Measurements from ENCODE around the gene EXOC6B.

DNA sequence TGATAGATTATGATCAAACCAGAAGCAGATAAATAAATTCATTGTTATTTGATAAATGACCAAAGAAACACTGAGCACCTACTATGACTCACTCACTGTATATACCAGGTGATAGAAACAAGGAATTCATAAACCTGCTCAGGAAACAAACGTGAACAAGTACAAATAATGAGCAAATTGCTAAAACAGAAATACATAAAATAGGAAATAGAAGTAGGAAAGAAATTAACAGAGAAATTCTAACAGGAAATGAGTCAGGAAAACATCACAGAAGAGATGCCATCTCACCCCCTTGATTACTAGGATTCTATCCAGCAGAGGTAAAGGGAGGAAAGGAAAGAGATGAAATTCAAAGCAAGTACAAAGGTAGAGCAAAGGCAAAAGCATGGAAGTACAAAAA lies 31.3 kb downstream of the EXOC6B start:
- no peak for TF ChIP-seq SUZ12 (IDR thresholded peaks at IDR 0.05; ENCODE audit: extremely low read depth, insufficient read depth, insufficient read length)
- no peak for TF ChIP-seq ZNF274 (IDR thresholded peaks at IDR 0.05; ENCODE audit: low read depth, low read length)
- TF ChIP-seq YY1 (IDR thresholded peaks at IDR 0.05; ENCODE audit: insufficient read depth, insufficient read length) = no peak

All from NT2/D1 (cell line).